Suprapubic skin (tissue), 4 donors: ENCODE data around the gene SYPL2. TPM values are rescaled to one million over a fixed set of nuclear protein-coding genes. Genes with fewer than 3 reads are reported as not detected.
"Not testable (repeated sequence)": the region's sequence is repeated elsewhere in the genome, so short reads cannot be mapped to it uniquely, and the experiment has no call there.

Source experiments
- DNase-seq, 2 donors: peaks; one replicate each; pipeline ENCODE4 v3.0.0-alpha.2; 2019; ENCODE audit warnings: low spot score in 2 of 2
- H3K27ac ChIP-seq: fragments of 200-600 bp; sonication (generic); one replicate; pipeline ENCODE4 v1.5.1; 2019
- H3K27me3 ChIP-seq: fragments of 200-600 bp; sonication (generic); one replicate; pipeline ENCODE4 v1.5.1; 2019
- H3K36me3 ChIP-seq: fragments of 200-600 bp; sonication (generic); one replicate; pipeline ENCODE4 v1.5.1; 2019
- H3K4me1 ChIP-seq: fragments of 200-600 bp; sonication (generic); one replicate; pipeline ENCODE4 v1.5.1; 2019
- H3K4me3 ChIP-seq: fragments of 200-600 bp; sonication (generic); one replicate; pipeline ENCODE4 v1.5.1; 2019; ENCODE audit warnings: mild to moderate bottlenecking
- H3K9me3 ChIP-seq: fragments of 200-600 bp; sonication (generic); one replicate; pipeline ENCODE4 v1.5.1; 2019
- EP300 ChIP-seq: sonication (generic); formaldehyde crosslinking; IDR thresholded peaks from one replicate; pipeline ENCODE4 v1.6.1; 2017; ENCODE audit warnings: antibody characterized with exemption
- POLR2A ChIP-seq, 2 donors: fragments of 450-650 bp; IDR thresholded peaks; one replicate each; pipeline ENCODE4 v1.6.1; 2017; ENCODE audit warnings: antibody characterized with exemption in 2 of 2, mild to moderate bottlenecking in 2 of 2, moderate library complexity in 2 of 2
- POLR2AphosphoS5 ChIP-seq, 3 donors: sonication (generic); formaldehyde crosslinking; IDR thresholded peaks; one replicate each; pipeline ENCODE4 v1.6.1; 2017; ENCODE audit warnings: antibody characterized with exemption in 3 of 3
- WGBS: methylation state at CpG from one replicate; pipeline ENCODE4 v1.1.5; 2018; 5-methylcytosine and 5-hydroxymethylcytosine counted together
- total RNA-seq, 4 donors: library from RNA; depleted of rRNA; stranded (reverse); fragments of >200 nt; gene quantifications; one replicate each; pipeline ENCODE4 v1.1.0, GENCODE V29; 2016
- TF ChIP-seq, protein P1 (sequence below), 2 donors: fragments of 200-600 bp in 1 of 2; fragments of 450-650 bp in 1 of 2; sonication (generic) in 1 of 2; IDR thresholded peaks; one replicate each; pipeline ENCODE4 v1.5.1; 2016 to 2019; ENCODE audit warnings: antibody characterized with exemption in 2 of 2, mild to moderate bottlenecking in 1 of 2, moderate library complexity in 1 of 2

The SYPL2 gene
- total RNA-seq, 4 donors from 2014 or later, result 0.23 to 2.1 (median 0.34) TPM; not detected in 1

- DNase-seq, result no peak
- 31% methylated on average over 1 of the region's 1 CpG for WGBS
- H3K27ac ChIP-seq, result no peak overlapping the region
- H3K4me1 ChIP-seq, result no peaks in the 10 kb centered on the region
- H3K4me3 ChIP-seq, result no peak overlapping the region
- H3K9me3 ChIP-seq, result no peaks in the 10 kb centered on the region
- H3K36me3 ChIP-seq, result no peaks in the 10 kb centered on the region
- peaks cover 32% of the 10 kb centered on the region for H3K27me3 ChIP-seq
- no peak for TF ChIP-seq POLR2AphosphoS5 (IDR thresholded peaks at IDR 0.05)
- TF ChIP-seq EP300, result no peak
- no peak for TF ChIP-seq POLR2A (IDR thresholded peaks at IDR 0.05)
- TF ChIP-seq, protein P1, sequence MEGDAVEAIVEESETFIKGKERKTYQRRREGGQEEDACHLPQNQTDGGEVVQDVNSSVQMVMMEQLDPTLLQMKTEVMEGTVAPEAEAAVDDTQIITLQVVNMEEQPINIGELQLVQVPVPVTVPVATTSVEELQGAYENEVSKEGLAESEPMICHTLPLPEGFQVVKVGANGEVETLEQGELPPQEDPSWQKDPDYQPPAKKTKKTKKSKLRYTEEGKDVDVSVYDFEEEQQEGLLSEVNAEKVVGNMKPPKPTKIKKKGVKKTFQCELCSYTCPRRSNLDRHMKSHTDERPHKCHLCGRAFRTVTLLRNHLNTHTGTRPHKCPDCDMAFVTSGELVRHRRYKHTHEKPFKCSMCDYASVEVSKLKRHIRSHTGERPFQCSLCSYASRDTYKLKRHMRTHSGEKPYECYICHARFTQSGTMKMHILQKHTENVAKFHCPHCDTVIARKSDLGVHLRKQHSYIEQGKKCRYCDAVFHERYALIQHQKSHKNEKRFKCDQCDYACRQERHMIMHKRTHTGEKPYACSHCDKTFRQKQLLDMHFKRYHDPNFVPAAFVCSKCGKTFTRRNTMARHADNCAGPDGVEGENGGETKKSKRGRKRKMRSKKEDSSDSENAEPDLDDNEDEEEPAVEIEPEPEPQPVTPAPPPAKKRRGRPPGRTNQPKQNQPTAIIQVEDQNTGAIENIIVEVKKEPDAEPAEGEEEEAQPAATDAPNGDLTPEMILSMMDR (IDR thresholded peaks at IDR 0.05), result no peak
Measured at GRCh38 chr1:109441069-109441468, 25.3 kb upstream of the SYPL2 start.

DNA sequence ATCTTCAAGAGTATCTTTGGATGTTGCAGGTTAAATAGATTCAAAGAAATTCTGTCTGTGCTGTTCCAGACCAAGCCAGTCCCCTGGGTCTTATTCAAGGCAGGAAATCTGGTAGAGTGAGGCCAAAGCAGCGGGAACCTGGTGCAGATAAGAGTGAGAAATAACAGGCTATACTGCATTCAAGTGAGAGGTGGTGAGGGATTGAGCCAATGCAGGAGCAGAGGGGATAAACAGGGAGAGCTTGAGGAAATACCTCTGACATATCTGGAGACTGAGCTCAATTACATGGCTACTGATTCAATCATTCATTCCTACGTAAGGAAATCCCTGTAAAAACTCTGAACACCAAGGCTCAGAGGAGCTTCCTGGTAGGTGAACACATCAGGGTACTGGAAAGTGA is 22.9 kb upstream of the SYPL2 start:
- DNase-seq, result no peak
- 65% methylated on average over 2 of the region's 2 CpGs for WGBS
- Histone ChIP-seq H3K27me3 (peaks cover 35% of the 10 kb centered on the region), H3K4me3 (no peak overlapping the region), H3K4me1 (no peaks in the 10 kb centered on the region), H3K27ac (no peak overlapping the region), H3K36me3 (no peaks in the 10 kb centered on the region), H3K9me3 (no peaks in the 10 kb centered on the region)
- TF ChIP-seq POLR2A (IDR thresholded peaks at IDR 0.05) (no peak), EP300 (no peak)
- TF ChIP-seq, protein P1 (IDR thresholded peaks at IDR 0.05), result no peak

GRCh38 chr1:109444346-109444745 is 22.0 kb upstream of the SYPL2 start:
- H3K27ac ChIP-seq, result no peak overlapping the region
- H3K36me3 ChIP-seq, result no peaks in the 10 kb centered on the region
- peaks cover 35% of the 10 kb centered on the region for H3K27me3 ChIP-seq
- DNase-seq, result no peak
- H3K4me3 ChIP-seq, result no peak overlapping the region
- no peak for TF ChIP-seq POLR2A (IDR thresholded peaks at IDR 0.05)
- TF ChIP-seq EP300, result no peak
- TF ChIP-seq POLR2AphosphoS5 (IDR thresholded peaks at IDR 0.05), result no peak
- TF ChIP-seq, protein P1 (IDR thresholded peaks at IDR 0.05), result no peak
- no peaks in the 10 kb centered on the region for H3K4me1 ChIP-seq
- no peaks in the 10 kb centered on the region for H3K9me3 ChIP-seq
- WGBS, result 100% methylated on average over 1 of the region's 1 CpG

GRCh38 chr1:109445949-109446695 is 20.2 kb upstream of the SYPL2 start:
- not testable (repeated sequence) for H3K9me3 ChIP-seq, H3K4me1 ChIP-seq, H3K4me3 ChIP-seq, H3K36me3 ChIP-seq, H3K27ac ChIP-seq, DNase-seq
- 56% methylated on average over 11 of the region's 11 CpGs for WGBS
- H3K27me3 ChIP-seq, result peaks cover 39% of the 10 kb centered on the region

- DNase-seq, result no peak
- Histone ChIP-seq H3K4me1 (no peaks in the 10 kb centered on the region), H3K9me3 (no peaks in the 10 kb centered on the region), H3K4me3 (no peak overlapping the region), H3K27ac (no peak overlapping the region), H3K36me3 (no peaks in the 10 kb centered on the region), H3K27me3 (peaks cover 29% of the 10 kb centered on the region)
- 70% methylated on average over 4 of the region's 4 CpGs for WGBS
- TF ChIP-seq EP300, result no peak
- no peak for TF ChIP-seq POLR2AphosphoS5 (IDR thresholded peaks at IDR 0.05)
- no peak for TF ChIP-seq POLR2A (IDR thresholded peaks at IDR 0.05)
- TF ChIP-seq, protein P1 (IDR thresholded peaks at IDR 0.05), result no peak
Measured at GRCh38 chr1:109447524-109447923, 18.8 kb upstream of the SYPL2 start.
